ENCODE measurements around the gene GH2.
"Not testable (repeated sequence)": the region's sequence is repeated elsewhere in the genome, so short reads cannot be mapped to it uniquely, and the experiment has no call there.

The GH2 gene

DNA sequence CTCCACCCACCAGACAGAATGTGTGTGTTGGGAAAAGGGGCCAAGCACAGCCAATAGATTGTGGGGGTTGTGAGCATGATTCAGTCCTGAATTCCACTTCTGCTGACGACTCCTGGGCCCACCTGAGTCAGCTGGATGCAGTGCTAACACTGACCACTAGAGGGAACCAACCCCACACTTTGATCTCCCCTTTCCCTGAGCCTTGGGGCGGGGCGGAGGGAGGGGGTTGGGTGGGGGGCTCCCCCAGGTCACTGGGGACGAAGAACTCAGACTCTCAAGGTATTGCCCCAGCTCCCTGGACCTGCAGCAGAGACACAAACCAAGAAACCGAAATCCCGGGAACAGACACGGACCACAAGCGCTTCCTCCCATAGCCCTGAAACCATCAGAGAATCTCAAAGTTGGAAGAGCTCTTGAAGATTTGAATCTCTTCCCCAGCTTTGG, 29.9 kb upstream of the GH2 start:
- DNase-seq (ENCODE audit: low read depth in 1 of 2, low spot score in 1 of 2) = peak; percentile 36 to 40

DNA sequence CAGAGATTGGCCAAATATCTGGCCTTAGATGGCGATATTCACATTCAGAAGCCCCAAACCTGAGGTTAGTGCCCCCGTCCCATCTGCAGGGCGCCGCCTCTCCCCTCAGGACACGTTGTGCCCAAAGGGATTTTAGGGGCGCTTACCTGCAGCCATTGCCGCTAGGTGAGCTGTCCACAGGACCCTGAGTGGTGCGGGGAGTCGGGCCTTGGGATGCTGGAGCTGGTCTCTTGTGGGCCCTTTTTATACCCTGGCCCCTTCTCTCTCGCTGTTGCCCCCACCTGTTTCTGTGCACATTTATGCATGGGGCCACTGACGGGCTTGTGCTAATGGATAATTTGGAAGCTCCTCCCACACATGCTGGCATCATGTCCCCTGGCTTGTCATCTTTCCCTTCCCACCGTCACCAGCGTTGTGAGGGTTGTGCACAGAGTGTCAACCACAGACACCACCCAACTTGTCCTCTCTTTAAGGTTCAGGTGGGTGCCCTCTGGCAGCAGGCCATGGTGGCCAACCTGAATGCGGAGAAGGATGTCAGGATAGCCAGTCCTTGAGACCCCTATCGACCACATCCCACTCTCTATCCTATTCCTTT, 29.4 kb upstream of the GH2 start, which contains the start of gene CSHL1:
Gene CSHL1, minus strand, starts transcription at position 218 of the 595 bp plus-strand sequence. Its CDS starts 62 bp downstream, at position 156.
- DNase-seq (ENCODE audit: low read depth in 1 of 2, low spot score in 1 of 2) = no peak

- DNase-seq (ENCODE audit: low read depth in 1 of 2, low spot score in 1 of 2) = no peak
Observed at GRCh38 chr17:63910096-63910495, 28.4 kb upstream of the GH2 start.

- not testable (repeated sequence) for DNase-seq (ENCODE audit: low read depth in 1 of 2, low spot score in 1 of 2)
Observed at GRCh38 chr17:63909586-63909985, 27.8 kb upstream of the GH2 start.

DNA sequence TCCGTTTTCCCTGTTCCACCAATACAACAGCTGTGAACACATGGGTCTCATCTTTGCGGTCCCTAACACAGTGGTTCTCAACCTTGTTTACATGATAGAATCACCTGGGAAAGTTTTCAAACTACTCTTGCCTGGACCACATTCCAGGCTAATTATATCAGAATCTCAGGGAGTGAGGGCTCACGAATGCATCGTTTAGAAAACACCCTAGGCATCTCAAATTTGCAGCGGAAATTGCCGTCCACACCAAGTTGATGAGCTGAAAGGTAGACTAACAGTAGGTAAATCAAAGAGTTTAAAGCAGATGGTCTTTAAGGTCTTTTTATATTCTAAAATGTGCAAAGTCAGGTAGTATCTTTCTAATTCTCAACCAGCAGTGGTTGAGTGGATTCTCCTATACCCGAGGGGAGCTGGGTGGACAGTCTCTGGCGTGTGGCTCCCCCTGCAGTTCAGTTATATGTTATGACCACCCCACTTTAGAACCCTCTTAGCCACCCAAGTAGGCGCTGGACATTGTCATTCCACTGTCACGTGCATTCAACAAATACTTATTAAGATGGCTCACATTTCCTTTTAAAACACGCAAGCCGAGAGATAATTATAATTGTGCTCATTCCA, 25.5 kb upstream of the GH2 start:
- not testable (repeated sequence) for DNase-seq (ENCODE audit: low read depth in 1 of 2, low spot score in 1 of 2)

GRCh38 chr17:63904796-63905195, 23.1 kb upstream of the GH2 start:
- DNase-seq (ENCODE audit: low read depth in 1 of 2, low spot score in 1 of 2) = not testable (repeated sequence)

GRCh38 chr17:63903787-63904201, 22.1 kb upstream of the GH2 start:
- not testable (repeated sequence) for DNase-seq (ENCODE audit: low read depth in 1 of 2, low spot score in 1 of 2)

- DNase-seq (ENCODE audit: low read depth in 1 of 2, low spot score in 1 of 2) = not testable (repeated sequence)
Observed at GRCh38 chr17:63901971-63902370, 20.2 kb upstream of the GH2 start.

DNA sequence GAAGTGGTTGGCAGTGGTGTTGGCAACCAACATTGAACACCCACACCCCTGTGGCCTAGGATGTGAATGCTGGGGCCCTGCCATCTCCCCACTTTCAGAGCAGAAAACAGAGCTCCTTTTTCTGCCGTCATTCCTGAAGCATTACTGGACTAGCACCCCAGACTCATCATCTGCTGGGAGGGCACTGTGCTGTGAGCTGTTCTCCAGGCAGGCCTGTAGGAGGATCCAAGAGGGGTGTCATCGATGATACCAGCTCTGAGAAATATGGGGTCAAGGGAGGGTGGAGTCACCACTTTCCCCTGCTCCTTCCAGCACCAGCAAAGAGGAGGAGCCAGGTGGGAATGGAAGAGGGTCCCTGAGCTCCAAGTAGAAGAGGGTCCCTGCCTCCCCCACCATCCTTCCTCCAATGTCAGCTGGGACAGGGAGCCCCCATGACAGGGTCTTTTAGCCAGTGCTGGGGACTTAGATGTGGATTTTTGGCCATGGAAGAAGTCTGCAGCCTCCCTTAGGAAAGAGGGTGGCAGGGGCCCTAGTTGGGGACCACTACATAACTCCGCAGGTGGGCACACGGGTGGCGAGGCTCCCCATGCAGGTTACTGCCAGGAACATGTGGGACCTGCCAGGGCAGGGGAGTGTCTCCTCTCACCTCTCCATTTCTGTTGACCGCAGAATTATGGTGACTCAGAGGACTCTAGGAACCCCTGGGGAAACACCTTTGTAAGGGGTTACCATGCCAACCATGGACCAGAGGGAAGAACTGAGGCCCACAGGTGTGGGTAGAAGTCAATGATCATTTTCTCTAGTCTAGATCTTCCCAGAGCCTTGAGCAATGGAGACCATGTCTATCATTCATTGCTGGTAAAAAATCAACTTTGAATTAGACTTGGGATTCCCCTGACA, 17.4 kb upstream of the GH2 start:
- not testable (repeated sequence) for DNase-seq (ENCODE audit: low read depth in 1 of 2, low spot score in 1 of 2)

GRCh38 chr17:63896524-63897354, 15.0 kb upstream of the GH2 start, which contains the start of gene CSH1:
Gene CSH1 (minus strand): TSS chr17:63896574. CDS start chr17:63896511, 63 bp downstream.
- not testable (repeated sequence) for DNase-seq (ENCODE audit: low read depth in 1 of 2, low spot score in 1 of 2)

GRCh38 chr17:63894821-63895220, 13.1 kb upstream of the GH2 start:
- not testable (repeated sequence) for DNase-seq (ENCODE audit: low read depth in 1 of 2, low spot score in 1 of 2)

- not testable (repeated sequence) for DNase-seq (ENCODE audit: low read depth in 1 of 2, low spot score in 1 of 2)
Observed at GRCh38 chr17:63894021-63894420, 12.3 kb upstream of the GH2 start.

- DNase-seq (ENCODE audit: low read depth in 1 of 2, low spot score in 1 of 2) = not testable (repeated sequence)
Observed at GRCh38 chr17:63892316-63893037, 10.7 kb upstream of the GH2 start.

DNA sequence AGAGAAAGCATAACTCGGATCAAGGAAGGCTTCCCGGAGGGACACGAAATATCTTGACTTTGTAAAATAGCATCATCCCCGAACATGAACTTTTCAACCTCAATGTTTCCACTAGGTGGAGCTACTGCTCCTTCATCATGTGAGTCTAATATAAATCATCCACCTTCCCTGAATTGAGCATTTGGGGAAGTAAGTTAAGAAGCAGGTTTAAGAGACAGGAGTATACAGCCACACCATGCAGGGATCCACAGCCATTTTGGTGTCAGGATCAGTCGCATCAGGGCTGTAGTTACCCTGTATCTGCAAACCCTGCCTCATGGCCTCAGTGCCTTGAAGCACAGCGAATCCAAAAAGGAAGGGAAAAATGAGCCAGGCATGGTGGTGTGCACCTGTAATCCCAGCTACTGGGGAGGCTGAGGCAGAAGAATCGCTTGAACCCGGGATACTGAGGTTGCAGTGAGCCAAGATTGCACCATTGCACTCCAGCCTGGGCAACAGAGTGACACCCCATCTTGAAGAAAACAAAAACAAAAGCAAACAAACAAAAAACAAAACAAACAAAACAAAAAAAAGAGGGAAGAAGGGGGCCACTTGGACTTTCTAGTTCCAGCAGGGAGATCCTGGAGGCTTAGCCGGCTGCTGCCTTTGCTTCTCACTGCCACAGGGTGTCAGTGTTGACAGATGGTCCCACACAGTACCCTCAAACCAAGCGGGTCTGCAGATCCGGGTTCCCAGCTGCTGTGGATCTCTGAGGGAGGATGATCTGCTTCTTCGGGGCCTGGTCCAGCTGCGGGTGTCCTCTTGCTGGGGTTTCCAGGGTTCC, 7.5 kb upstream of the GH2 start:
- not testable (repeated sequence) for DNase-seq (ENCODE audit: low read depth in 1 of 2, low spot score in 1 of 2)

GRCh38 chr17:63885119-63885518, 3.4 kb upstream of the GH2 start:
- not testable (repeated sequence) for DNase-seq (ENCODE audit: low read depth in 1 of 2, low spot score in 1 of 2)

- not testable (repeated sequence) for DNase-seq (ENCODE audit: low read depth in 1 of 2, low spot score in 1 of 2)
Observed at GRCh38 chr17:63882626-63883126, 932 bp upstream of the GH2 start.

- not testable (repeated sequence) for DNase-seq (ENCODE audit: low read depth in 1 of 2, low spot score in 1 of 2)
Observed at GRCh38 chr17:63881337-63881736, 407 bp downstream of the GH2 start.

GRCh38 chr17:63880706-63881105, 1.0 kb downstream of the GH2 start:
- no peak for DNase-seq (ENCODE audit: low read depth in 1 of 2, low spot score in 1 of 2)

- not testable (repeated sequence) for DNase-seq (ENCODE audit: low read depth in 1 of 2, low spot score in 1 of 2)
Observed at GRCh38 chr17:63878413-63878812, 3.3 kb downstream of the GH2 start.
